Measurements from ENCODE around the gene ENPEP.

DNA sequence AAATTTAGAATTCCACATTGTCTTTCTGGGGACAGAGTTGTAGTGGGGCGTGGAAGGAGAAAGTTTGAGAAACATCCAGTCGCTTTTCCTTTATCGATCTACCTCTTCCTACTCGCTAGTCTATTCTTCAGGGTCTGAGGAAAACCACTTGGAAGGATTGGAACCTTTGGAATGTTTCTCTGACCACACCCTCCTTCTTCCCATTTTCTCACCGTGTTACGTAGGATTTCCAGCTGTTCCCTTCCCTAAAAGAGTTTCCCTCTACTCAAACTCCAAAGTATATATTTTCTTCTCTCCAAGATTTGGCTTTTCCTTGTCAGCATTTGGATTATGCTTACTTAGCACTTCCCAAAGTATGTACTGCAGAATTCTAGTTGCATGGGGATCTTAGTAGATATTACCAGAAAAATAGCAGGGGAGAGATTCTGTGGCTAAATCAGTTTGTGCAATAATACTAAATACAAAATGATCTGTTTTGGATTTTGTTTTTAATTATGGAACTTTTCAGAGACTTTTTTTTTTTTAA is 4.9 kb downstream of the ENPEP start:
- TF ChIP-seq, protein P1, sequence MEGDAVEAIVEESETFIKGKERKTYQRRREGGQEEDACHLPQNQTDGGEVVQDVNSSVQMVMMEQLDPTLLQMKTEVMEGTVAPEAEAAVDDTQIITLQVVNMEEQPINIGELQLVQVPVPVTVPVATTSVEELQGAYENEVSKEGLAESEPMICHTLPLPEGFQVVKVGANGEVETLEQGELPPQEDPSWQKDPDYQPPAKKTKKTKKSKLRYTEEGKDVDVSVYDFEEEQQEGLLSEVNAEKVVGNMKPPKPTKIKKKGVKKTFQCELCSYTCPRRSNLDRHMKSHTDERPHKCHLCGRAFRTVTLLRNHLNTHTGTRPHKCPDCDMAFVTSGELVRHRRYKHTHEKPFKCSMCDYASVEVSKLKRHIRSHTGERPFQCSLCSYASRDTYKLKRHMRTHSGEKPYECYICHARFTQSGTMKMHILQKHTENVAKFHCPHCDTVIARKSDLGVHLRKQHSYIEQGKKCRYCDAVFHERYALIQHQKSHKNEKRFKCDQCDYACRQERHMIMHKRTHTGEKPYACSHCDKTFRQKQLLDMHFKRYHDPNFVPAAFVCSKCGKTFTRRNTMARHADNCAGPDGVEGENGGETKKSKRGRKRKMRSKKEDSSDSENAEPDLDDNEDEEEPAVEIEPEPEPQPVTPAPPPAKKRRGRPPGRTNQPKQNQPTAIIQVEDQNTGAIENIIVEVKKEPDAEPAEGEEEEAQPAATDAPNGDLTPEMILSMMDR (IDR thresholded peaks at IDR 0.05), result no peak
- TF ChIP-seq POLR2A (IDR thresholded peaks at IDR 0.05), result no peak

Measured in adrenal gland (tissue), 5 donors.